HG02981 (cell line): ENCODE measurements around the gene NID2.

Experiments
- ATAC-seq: cut with Tn5 transposase; IDR thresholded peaks from one replicate; pipeline ENCODE4 v1.9.1; 2021; ENCODE audit warnings: mild to moderate bottlenecking, moderate library complexity; ENCODE audit not compliant: unreplicated experiment

NID2 gene, protein sequence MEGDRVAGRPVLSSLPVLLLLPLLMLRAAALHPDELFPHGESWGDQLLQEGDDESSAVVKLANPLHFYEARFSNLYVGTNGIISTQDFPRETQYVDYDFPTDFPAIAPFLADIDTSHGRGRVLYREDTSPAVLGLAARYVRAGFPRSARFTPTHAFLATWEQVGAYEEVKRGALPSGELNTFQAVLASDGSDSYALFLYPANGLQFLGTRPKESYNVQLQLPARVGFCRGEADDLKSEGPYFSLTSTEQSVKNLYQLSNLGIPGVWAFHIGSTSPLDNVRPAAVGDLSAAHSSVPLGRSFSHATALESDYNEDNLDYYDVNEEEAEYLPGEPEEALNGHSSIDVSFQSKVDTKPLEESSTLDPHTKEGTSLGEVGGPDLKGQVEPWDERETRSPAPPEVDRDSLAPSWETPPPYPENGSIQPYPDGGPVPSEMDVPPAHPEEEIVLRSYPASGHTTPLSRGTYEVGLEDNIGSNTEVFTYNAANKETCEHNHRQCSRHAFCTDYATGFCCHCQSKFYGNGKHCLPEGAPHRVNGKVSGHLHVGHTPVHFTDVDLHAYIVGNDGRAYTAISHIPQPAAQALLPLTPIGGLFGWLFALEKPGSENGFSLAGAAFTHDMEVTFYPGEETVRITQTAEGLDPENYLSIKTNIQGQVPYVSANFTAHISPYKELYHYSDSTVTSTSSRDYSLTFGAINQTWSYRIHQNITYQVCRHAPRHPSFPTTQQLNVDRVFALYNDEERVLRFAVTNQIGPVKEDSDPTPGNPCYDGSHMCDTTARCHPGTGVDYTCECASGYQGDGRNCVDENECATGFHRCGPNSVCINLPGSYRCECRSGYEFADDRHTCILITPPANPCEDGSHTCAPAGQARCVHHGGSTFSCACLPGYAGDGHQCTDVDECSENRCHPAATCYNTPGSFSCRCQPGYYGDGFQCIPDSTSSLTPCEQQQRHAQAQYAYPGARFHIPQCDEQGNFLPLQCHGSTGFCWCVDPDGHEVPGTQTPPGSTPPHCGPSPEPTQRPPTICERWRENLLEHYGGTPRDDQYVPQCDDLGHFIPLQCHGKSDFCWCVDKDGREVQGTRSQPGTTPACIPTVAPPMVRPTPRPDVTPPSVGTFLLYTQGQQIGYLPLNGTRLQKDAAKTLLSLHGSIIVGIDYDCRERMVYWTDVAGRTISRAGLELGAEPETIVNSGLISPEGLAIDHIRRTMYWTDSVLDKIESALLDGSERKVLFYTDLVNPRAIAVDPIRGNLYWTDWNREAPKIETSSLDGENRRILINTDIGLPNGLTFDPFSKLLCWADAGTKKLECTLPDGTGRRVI (N-terminal part only)

DNA sequence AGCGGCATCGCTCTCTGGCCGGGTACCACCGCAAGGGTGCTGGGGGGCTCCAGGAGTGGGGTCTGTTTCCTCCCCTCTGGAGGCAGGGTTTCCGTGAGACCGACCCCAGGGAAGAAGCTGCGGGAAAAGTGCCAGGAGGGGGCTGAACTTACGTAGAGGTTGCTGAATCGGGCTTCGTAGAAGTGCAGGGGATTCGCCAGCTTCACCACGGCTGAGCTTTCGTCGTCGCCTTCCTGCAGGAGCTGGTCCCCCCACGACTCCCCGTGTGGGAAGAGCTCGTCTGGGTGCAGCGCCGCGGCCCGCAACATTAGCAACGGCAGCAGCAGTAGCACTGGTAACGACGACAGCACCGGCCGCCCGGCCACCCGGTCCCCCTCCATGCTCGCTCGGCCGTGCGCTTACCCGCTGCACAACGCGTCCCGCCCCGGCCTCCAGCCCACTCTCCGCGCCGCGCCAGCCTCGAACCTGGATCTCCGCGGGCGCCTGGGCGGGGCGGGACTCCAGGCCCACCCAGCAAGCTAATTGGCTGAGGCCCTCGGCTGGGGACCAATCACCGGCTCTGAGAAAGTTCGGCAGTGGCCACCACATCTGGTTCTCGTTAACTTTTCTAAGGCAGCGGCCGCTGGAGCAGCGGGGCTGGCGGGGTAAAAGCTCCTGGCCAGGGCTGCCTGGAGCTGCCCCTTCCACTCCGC lies at the start of gene NID2:
TSS of gene NID2 (minus strand) at position 445 of the 692 bp plus-strand sequence. CDS start at position 380, 65 bp downstream.
- no peak for ATAC-seq

DNA sequence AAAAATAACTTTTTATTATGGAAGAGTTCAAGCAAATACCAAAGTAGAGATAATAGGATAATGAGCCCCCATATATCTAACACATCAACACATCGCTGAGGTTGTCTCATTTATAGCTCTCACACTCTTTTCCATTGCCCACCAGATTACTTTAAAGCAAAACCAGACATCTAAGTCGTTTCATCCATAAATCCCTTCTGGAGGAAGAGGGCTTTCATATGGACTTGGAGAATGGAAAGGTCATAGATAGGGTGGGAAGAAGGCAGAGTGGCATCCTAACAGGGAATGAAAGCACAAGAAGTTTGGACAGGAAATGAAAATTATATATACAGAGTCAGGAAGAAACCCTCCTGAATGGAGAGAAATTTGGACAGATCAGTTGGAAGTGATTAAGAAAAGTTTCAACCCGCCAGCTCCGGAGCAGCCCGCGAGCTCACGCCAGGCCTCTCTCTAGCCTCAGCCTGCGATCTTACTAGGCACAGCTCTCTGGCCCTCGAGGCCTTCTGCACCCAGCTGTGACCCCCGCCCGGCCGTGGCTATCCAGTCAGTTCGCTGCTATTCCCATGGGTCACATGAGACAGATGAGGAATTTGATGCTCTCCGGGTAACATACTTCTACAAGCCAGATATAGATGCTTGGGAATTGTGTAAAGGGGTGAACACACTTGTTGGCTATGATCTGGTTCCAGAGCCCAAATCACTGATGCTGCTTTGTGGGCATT lies 48.4 kb upstream of the NID2 start:
- ATAC-seq = no peak

DNA sequence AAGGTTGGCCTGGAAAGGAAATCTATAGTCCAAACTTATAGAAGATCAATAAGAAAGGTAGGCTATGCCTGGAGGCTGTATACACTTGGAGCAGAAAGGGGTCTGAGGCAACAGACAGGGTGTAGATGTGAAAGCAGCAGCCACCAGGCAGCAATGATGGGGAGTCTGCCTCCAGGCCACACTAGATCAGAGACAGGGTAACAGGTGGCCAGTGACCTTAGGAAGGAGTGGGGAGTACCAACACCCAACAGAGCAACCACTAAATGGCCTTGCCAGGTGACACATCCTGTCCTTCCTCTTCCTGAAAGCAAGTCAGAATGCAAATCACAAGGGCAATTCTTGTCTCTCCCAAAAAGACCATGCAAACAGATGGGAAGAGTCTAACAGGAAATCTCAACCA lies 46.4 kb upstream of the NID2 start:
- ATAC-seq = no peak

DNA sequence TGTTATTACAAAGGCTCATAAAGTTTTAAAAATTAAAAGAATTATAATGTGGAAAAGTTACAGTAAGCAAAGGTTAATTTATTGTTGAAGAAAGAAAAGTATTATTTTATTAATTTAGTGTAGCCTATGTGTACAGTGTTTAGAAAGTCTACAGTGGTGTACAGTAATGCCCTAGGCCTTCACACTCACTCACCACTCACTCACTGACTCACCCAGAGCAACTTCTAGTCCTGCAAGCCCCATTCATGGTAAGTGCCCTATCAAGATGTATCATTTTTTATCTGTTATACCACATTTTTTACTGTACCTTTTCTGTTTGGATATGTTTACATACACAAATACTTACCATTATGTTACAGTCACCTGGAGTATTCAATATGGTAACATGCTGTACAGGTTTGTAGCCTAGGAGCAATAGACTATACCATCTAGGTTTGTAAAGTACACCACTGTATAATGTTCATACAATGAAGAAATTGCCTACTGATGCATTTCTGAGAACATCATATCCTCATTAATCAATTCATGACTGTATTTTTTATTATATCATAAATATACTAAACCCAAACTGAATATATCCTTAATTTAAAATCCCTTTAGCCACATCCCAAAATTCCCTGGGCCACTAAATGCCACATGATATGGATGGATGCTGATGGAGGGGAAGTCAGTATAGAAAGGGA lies 43.6 kb upstream of the NID2 start:
- ATAC-seq = no peak

DNA sequence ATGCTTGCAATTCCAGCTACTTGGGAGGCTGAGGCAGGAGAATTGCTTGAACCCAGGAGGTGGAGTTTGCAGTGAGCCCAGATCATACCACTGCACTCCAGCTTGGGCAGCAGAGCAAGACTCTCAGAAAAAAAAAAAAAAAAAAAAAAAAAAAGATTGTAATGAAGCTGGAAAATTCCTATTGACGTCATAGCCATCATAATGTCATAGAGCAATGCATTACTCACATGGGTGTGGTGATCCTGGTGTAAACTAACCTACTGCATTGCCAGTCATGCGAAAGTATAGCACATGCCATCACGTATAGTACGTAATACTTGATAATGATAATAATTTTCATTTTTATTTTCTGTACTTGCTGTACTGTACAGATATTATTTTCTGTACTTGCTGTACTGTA lies 42.7 kb upstream of the NID2 start:
- ATAC-seq = no peak

DNA sequence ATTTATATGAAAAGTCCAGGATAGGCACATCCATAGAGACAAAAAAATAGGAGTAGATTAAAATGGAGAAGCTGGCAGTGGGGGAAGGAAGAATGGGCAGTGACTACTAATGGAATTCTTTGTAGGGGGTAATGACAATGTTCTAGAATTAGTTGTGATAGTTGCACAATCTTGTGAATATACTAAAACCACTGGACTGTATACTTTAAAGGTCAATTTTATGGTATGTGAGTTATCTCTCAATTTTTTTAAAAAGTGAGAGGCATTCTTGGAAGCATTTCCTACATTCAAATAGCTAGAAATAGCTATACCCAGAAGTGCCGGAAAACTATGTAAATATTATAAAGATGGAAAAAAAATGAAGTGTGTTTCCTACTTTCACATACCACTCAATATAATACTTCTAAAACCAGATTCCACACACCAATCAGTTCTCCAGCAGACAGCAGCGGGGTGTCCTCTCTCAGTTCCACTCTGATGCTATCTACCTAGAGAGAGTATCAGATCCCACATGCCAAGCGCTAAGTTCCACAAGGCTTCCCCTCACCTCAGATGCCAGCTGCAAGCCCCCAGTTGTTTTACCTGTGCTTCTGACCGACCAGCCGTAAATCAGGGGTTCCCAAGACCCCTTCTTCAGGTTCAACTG lies 41.7 kb upstream of the NID2 start:
- no peak for ATAC-seq

DNA sequence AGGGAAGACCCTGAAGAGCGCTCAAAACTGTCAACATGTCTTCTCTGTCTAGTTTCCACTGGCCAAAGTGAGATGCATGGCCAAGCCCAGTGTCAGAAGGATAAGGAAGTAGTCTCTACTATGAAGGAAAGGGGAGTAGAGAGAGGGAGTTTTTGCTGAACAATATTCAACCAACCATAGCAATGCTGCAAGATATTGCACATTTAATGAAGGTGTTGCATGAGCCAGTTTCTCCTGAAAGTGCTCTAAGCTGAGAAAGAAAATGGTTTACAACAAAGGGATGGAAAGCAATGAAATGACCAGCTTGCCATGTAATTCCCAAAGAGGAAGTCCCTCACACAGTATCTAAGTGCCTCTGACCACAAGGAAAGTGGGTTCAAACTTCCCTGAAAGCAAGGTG lies 40.0 kb upstream of the NID2 start:
- no peak for ATAC-seq

DNA sequence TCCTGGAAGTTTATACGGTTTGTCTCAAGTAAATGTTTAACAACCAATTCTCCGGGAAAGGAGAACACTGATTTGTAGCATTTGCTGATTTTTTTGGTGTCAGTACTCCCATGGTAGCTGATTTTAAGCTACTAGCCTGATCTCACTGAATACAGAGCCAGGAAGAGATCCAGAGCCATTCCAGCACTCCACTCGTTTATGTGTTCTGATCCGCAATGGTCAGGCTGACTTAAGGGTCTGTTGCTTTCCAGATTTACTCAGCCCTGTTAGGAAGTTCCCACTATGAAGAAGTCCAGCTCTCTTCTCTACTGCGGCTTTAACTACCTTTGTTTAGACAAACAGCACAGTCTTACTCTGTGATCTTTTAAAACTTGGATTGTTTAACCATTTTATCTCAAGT lies 38.0 kb upstream of the NID2 start:
- no peak for ATAC-seq

DNA sequence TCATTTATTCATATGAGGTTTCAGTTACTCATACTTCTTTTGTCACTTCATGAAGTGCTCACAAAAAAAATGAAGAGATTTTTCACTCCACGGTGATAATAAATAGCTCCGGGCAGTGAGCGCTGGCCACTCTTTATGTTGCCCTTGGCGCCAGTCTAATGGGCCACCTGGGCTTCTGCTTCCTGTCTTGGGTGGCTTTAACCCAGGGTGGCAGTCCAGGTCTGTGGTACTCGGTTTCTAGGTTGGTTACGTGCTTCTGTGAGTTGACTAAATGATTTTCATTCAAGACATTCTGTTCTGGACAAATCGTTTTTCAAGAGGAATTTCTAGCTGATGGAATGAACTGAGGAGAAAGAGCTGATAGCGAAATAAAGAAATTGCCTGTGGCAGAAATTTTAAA lies 34.6 kb upstream of the NID2 start:
- ATAC-seq = no peak

DNA sequence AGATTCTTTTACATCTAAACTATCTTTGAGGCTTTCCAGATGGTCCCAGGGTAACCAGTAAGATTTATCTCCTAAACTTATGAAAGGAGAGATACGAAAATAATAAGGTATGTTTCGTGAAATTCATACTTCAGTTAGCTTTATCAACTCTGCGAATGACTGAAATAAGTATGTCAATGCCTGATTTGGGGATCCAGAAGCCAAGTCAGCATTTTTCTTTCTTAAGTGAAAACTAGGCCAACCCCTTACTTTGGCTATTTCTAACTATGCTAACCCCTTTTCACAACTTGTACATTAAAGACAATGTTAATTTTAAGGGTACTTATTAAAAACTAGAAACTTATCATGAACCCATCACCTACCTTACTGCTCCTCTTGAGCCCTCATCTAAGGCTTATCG lies 26.9 kb upstream of the NID2 start:
- no peak for ATAC-seq

DNA sequence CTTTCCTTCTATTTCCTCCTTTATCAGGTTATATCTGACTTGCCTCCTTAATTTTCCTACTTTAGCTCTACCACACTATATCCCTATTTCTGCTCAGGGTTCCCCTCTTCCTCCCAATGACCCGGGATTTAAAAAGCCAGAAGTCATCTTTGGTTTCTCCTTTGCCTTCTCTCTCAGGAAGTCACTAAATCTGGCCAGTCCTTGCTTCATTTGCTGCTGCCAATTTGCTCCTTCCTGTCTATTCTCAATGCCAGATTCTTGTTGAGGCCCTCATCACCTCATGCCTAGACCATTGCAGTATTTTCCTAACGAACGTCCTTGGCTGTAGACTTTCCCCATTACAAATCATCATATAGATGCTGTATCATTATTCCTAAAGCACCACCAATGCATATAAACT lies 26.5 kb upstream of the NID2 start:
- no peak for ATAC-seq

DNA sequence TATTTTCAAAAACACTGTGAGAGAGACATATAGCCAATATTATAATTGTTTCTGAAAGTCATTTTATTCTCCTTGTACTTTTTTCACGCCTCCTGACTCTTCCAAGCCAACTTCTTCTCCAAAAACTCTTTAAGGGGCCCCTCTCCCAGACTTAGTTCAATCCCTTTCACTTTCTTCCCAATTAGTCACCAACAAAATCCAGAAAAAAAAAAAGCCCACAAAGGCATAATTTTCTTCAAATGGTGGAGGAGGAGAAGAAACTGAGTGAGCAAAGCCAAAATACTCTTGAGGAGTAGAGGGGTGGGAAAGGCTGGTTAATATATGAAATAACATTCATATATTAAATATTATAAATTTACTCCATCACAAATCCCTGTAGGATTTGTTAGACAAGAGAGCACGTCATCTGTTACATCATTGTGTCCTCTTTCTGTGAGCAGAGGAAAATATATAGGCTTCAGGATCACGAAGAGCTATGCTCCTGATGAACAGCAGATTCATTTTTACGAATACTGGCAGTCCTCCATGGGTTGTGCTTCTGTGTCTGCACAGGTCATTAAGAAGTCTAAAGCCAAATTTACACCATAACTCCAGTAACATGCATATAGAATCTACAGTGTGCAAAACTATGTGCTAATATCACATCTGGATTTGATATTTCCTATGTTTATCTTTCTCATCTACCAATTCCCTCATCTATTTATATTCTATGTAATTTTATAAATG lies 25.9 kb upstream of the NID2 start:
- no peak for ATAC-seq

DNA sequence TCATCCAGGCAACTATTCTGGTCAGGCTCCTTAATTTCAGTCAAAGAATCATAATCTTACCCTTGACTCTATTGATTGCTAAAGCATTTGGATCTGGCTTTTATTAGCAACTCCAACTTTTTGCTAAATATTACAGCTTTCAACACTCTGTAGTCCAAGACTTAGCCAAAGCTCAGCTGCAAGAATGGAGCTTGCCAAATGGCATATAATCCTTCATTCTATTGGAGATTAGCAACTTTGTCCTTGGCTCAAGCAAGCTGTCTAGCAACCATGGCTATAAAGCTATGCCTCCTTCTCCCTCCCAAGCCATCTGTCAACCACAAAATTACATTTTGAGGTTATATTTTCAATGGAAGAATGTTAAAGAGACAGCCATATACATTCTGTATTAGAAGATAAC lies 23.1 kb upstream of the NID2 start:
- no peak for ATAC-seq

DNA sequence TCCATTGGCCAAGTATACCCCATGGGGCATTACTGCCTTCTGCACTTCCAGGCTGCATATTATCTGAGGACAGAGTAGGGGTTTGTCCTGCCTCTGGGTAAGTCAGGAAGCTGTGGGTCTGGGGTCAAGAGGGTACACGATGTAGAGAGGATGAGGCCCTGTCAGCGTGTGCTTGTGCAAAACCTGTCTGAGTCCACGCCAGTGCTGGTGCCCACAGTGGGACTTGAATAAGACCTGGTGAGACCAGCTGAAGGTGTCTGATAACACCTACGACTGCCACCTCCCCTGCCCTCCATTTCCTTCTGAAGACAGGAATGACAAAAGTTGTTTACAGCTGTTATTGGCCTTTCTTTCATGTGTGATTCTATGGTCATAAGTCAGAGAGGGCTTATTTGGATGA lies 22.1 kb upstream of the NID2 start:
- ATAC-seq = no peak

DNA sequence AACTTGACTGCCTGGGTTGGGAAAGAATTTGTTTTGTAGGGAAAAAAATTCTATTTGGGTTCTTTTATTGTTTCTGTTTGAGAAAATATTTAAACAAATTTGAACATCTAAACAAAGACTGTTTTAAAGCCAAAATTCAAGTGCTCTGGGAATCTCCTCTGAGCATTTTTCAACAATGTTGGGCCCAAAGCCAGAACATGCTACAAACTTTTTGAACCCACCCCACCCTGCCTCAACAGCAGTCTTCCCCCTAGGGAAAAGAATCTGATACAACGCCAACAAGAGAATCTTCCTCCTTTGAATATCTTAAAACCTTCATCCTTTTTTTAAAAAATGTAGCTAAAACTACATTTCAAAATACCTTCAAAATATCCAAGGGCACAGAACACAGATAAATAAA lies 20.4 kb upstream of the NID2 start:
- no peak for ATAC-seq

DNA sequence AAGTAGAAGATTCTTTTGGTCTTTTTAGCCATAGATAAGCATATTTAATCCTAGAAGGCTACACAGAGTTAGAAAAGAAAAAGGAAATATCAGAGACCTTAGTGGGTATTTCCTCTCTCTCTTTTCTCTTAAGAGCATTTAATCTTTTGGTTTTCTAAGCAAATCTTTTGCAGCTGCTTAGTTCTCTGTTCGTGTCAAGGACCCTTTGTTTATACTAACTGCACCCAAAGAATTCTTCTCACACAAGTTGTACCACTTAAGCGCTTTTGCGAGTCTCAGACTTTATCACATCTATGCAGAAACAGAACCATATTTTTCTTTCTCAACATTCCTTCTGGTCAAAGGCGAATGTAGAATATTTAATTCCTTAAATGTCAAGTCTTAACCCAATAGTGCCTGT lies 17.9 kb upstream of the NID2 start:
- no peak for ATAC-seq

DNA sequence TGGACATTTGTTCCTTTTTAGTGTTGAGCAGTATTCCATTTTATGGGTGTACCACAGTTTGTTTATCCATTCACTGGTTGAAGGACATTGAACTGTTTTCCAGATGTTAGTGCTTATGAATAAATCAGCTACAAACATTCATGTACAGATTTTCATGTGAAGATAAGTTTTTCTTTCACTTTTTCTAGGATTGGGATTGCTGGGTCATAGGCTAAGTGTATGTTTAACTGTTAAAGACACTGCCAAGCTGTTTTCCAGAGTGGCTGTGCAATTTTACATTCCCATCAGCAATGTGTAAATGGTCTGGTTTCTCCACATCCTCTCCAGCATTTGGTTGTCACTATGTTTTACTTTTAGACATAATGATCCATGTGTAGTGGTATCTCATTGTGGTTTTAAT lies 14.0 kb upstream of the NID2 start:
- ATAC-seq = no peak

DNA sequence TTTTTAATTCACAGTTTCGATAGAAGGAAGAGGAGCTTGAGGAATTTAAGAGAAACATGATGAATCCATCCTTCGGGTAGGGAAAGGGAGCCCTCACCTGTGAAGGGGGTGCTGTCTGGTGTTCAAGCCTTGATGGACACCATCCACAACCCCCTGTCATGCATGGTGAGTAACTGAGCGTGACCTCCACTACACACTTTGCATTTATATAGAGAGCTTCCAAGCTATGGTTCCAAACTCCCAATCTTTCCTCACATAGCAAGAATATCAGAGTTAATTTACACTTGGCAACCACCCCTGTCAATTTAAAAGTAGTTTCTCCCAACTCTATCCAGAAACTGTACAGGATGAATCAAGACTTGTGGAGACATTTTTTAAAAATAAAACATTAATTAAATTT lies 13.1 kb upstream of the NID2 start:
- no peak for ATAC-seq
